Ecto neural progenitor cell (in vitro differentiated cells): ENCODE data around the gene UBE2G1.
"Not testable (repeated sequence)": the region's sequence is repeated elsewhere in the genome, so short reads cannot be mapped to it uniquely, and the experiment has no call there.

Experiments used
- DNase-seq: peaks from one replicate; pipeline ENCODE4 v3.0.0-alpha.2; 2018; ENCODE audit warnings: low spot score

UBE2G1 gene

DNA sequence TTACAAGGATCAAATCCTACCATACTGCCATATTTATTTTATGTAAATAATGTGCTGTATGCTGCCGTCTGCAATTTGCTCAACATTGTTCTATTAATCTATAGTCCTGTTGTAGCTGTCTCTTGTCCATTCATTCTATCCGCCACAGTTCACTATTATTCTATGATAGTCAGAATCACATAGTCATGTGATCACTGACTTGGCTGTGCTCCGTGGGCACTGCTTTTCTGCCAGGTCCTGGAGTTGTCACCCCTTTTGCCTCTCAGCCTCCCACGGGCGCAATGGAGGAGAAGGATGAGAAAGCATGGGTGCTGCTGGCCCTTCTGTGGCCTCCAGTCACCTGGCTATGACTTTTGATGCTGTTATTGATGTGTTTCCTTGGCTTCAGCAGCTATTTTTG is 65.4 kb downstream of the UBE2G1 start:
- DNase-seq: no peak

DNA sequence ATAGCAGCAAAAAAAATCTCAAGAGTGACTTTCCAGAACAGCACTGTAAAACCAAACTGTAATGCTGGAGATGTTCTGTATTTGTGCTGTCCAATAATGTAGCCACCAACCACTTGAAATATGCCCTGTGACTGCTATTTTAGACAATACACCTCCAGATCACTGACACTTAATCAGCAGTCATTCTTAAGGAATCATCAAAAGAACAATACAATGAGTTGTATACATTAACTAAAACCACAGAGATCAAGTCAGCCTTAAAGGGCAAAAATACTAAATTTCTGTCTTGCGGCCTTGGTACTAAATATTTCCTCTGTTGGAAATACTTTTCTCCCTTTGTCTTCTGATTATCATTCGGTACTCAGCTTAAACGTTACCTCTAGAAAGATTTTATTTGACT is 69.1 kb downstream of the UBE2G1 start:
- no peak for DNase-seq

DNA sequence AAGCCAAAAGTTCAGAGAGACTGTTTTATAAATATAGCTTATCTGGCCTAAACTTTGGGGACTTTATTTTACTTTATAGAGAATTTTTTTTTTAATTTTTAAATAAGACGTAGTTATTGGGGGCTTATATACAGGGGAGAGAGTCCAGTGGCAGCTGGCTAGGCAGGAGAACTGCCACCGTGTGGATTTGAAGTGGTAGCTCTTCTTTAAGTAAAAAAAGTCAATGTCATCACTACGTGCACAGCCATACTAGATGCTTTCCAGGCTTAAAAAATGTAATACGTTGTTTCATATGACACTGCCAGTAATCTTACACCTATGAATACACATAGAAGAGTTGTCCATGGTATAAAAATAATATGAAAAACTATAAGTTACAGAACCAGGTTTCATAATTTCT is 70.8 kb downstream of the UBE2G1 start:
- DNase-seq: no peak

DNA sequence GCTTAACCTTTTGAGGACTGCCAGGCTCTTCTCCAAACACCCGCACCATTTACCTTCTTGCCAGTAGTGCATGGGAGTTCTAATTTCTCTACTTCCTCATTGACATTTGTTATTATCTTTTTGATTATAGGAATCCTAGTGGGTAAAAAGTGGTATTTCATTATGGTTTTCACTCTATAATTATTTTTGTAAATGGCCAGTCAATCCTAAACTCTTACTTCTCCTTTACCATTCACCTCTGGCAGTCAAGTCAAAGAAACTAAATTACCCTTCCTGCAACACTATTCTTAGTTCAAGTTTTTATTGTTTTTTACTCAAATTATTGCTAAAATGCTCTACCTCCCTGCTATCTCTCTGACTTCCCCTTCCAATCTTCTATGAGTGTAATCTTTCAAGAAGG is 72.9 kb downstream of the UBE2G1 start:
- no peak for DNase-seq

DNA sequence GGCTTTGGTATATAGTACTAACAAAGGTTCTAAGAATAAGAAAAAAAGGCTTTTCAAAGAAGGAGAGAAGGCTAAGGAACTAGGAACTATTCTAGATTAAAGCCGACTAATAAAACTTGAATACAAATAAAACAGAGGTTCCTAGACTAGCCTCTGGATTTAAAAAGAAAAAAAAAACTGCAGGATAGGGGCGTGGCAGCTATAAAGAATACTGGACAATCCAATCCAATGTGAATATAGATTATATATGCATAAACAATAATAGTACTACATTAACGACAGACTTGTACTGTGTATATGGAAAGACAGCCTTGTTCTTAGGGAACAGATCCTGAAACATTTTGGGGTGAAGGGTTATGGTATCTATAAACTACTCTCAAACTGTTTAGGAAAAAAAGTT is 78.8 kb downstream of the UBE2G1 start:
- DNase-seq: no peak

DNA sequence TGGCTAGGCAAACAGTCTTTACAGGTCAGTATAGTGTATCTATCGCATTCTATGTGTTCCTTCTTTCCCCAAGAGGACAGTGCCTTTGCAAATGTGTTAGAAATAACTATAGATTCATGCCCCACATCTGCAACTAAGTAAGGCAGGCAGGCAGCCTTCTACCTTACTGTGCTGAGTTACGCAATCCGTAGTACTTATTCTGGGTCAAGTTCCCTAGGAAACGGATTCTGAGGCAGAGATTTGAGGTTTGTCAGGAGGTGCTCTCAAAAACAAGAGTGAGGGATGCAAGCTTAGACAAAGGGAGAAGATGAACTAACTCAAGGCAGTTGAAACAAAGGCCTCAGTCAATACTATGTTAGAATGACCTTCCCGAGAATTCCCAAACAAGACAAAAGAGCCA is 90.0 kb downstream of the UBE2G1 start:
- no peak for DNase-seq

DNA sequence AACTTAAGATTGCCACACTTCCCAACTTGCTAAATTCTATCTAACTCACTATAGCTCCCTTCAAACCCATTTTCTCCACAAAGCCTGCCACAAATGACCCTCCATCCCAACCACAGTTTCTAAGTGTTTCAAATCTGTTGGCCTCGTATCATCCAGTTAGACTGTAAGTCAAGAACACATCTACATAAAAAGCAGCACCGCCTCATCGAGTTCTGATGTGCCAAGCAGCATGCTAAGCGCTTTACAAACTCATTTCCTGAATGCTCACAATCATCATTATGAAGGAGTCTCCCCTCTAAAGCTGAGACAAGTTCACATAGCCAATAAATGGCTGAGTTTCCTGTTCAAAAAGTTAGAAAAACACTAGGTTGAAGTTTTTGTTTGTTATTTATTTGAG is 93.5 kb downstream of the UBE2G1 start:
- DNase-seq: no peak

DNA sequence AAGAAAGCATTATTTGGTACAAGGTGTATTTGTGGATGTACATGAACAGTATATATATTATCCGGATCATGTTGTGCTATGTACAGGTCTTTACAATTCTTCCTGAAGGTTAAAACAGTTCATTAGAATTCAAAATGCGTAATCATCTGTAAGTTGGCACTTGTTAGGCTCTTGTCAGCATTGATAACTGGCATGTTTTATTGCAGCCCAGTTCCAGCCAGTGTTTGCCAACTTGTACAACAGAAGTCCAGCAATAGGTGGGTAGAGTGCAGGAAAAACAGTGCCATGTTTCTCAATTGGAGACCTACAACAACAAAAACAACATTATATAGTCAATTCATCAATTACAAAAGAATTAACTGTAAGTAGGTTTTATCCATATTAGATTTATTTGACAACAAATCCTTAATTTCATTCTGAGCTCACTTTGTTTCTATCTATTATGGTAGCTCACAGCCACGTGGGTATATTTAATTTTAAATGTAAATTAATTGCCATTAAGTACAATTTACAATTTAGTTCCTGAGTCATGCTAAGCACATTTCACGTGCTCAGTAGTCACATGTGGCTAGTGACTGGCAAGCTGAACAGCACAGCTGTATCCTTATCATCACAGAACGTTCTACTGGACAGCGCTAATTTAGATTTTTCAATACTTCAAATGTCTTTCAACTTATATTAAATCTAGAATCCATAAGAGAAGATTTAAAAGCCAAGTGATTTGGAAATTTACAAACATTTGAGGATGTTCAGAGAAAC is 94.1 kb downstream of the UBE2G1 start:
- no peak for DNase-seq

DNA sequence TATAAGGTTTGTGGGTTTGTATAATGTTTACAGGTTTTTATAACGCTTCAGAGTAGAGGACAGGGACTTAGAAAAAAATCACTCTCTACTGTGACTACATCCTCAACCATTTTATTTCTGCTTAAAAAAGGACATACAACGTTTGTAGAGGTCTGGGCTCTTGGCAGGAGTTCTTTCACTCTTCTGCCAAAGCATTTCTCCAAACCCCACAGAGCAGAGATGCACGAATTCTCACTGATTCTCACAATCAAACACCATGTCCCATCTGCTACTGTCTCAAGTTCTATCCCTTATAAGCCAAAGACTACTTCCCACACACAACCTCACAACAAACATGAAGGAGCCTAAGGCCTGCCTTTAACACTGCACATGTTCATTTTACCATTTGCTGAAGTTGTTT is 95.7 kb downstream of the UBE2G1 start:
- no peak for DNase-seq

DNA sequence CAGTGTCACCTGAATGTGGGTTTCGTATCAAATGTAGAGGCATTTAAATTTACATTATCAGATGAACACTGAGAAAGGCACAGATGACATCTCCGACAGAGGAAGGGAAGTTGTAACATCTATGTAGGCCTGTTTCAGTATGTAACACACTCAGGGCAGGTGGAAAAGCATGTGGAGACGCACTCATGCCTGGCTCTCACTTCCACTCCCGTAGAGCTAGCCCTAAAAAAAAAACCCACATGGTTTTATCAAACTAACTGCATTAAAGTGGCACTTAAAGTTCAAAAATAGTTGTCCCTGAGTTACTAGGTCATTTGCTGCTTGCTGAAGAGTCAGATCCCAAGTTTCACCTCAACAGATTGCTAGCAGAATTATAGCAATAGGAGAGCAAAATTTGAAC is 96.6 kb downstream of the UBE2G1 start:
- DNase-seq: no peak

DNA sequence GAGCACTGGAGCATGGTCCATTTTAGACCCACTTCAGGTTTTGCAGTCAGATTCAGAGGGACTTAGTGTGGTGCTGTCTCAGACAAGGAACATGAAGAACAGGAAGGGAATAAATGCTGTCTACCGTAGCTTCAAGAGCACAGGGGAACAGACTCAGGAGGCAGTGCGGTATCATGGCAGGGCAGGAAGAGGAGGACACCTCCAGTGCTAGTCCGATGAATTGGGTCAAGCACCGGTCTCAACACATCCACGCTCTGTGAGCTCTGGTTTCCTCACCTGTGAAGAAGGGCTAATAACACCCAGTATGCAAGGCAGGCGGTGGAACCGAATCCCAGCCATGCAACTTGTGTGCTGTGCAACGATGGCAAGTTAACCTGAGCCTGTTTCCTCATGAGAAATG is 99.1 kb downstream of the UBE2G1 start:
- DNase-seq: no peak

DNA sequence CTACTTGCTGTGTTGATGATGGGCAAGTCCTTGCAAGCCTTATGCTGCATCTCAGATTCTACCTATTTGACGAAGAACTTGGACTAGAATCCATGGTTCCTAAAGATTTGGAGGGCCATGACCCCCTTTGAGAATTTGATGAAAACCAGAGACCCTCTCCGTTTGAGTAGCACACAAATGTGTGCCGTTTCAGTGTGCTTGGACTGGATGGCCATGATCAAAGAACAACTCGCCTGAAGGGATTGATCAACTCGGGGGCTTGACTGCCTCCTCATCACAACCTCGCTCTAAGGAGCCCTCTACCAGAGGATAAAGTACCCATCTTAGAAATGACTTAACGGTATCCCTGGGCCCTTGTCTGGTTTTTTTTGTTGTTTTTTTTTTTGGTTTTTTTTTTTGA is 99.9 kb downstream of the UBE2G1 start:
- peak; percentile 21 for DNase-seq

DNA sequence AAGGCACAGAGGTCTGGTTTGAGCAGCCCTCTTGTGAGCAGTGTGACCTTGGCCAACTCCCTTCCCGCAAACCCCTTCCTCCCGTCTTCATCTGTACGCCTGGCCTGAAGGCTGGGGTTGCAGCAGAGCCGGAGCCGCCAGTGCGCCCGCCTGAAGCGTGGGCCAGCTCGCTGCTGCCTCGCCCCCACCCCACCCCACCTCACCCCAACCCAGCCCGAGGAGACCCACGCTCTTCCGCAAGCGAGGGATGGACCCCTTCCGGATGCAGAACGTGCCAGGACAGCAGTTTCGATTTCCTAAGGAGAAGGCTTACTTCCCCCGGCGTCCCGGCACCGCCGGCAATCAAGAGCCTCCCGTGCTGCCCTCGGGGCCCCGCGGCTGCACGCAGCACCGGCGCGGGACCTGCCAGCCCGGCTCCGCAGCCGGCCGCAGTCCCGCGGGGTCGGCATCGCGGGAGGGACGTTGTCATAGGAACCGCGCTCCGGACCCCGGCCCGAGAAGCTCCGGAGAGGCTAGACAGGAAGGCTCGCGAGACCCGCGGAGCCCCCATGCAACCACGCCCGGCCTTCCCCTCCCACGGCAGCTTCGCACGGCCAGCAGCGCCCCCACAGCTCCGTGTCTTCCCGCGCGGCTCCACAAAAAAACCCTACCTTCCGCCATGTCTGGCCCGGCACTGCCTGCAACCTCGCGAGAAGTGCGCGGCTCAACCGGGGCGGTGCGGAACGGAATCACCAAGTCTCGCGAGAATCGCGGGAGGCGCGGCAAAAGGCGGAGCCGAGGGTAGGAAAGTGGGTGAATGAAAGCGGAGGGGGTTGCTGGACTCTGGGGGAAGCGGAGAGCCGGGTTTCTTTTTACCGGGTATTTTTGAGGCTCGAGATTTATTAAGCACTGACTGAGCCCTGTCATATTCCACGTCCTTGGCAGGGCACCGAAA is 102.9 kb downstream of the UBE2G1 start, which contains the start of gene ANKFY1:
Gene ANKFY1 (minus strand): TSS at position 698 of the 934 bp plus-strand sequence. CDS start 38 bp downstream, at position 660.
- DNase-seq: peak; percentile 99

DNA sequence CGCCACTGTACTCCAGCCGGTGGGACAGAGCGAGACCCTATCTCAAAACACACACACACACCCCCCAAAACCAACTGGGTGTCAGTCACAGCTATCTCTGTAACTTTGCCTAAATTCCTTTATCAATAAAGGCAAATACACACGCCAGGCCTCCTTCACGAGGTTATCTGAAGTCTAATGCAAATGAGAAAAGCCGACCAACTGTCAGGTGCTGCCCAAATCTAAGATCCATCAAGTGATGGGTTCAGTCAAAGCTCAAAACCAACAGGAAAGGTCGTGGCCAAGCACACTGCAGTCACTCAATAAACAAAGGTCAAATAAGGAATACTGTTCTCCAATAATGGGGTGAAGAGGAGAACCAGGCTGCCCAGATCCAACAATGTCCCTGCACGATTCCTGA is 103.8 kb downstream of the UBE2G1 start:
- DNase-seq: no peak

DNA sequence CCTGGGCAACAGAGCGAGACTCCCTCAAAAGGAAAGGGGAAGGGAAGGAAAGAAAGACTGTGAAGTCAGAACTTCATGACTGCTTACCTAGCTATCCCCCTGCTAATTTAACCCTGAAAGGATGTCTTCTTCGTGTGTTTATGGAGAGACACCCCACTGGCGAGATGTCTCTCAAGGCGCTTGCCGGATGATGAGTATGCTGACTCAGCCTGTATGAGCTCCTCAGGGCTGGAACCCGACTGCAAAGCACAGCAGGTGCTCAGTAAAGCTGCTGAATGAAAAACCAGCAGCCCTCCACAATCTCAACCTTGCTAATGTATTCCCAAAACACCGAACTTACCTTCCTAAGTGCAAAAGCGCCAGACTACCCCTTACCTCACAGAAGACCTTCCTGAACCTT is 105.0 kb downstream of the UBE2G1 start:
- no peak for DNase-seq

DNA sequence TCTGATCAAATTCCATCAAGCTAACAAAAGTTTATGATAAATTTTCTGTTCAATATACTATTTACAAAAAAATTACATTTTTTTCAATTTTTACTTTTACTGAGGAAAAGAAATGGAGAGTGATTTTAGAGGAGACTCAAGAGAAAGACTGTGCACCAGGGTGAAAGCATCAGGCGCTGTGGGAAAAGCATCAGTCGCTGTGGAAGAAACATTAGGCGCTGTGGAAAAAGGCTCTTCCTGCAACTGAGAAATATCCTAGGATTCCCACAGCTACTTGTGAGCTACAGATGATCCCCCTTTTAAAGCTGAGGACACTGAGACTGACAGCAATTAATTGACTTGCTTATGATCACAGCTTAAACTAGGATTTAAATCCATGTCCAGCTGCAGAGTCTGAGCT is 107.6 kb downstream of the UBE2G1 start:
- DNase-seq: no peak

DNA sequence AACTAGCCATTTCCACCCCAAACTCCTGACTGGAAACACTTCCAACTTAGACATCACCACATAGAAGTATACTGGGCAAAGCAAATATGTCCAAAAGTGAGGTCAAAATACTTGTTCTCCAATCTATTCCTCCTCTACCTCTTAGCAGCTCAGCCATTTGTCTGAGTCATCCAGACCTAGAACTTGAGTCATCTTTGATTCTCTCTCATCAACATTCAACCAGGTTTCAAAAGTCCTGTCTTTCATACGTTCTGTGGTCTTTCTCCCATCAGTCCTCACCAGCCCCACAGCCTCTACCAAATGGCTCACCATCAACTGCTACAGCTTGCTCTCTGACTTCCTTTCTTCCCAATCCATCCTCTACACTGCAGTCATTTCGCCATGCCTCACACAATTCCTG is 109.5 kb downstream of the UBE2G1 start:
- no peak for DNase-seq

DNA sequence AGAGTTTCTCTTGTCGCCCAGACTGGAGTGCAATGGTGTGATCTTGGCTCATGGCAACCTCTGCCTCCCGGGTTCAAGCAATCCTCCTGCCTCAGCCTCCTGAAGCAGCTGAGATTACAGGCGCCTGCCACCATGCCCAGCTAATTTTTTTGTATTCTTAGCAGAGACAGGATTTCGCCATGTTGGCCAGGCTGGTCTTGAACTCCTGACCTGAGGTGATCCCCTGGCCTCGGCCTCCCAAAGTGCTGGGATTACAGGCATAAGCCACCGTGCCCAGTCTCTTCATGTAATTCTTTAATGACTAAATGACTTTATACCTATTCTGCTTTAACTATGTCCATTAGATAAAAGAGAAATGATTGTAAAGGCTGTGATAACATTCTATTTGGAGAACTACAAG is 111.2 kb downstream of the UBE2G1 start:
- DNase-seq: not testable (repeated sequence)

DNA sequence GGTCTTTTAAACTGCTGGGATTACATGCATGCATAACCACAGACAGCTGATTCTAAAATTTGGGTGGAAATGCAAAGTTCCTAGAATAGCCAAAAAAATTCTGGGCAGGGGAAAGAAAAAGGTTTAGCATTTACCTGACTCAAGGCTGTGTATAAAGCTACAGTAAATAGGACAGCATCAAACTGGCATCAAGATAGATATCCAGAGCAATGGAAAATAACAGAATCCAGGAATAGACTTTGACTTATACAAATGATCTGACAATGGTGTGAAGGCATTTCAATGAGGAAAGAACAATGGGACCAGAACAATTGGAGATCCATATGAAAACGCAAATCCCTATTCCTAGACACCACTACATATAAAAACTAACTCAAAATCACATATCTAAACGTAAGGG is 115.6 kb downstream of the UBE2G1 start:
- DNase-seq: no peak

DNA sequence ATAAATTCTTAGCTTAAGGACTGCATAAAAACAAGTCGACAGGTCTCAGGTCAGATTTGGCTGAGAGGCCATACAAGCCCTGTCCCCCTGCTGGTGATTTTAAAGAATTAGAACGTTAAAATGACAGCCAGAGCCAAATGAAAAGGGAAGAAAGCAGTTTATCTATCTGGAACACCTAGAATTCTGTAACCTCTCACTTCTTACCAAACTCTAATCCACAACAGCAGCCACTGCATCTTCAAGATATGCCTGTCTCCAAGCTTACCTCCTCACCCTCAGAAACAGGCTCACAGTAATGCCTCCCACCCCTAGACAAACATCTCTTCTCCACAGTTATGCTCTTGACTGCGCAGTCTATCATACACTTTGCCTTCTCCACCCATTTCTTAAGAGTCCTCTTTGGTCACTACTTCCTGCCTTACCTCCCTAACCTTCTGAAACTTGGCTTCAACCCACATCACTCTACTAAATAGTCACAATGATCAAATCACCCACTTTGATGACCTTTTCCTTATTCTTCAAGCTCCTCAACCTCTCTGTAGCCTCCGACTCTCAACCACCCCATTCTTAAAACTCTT is 116.9 kb downstream of the UBE2G1 start:
- no peak for DNase-seq

DNA sequence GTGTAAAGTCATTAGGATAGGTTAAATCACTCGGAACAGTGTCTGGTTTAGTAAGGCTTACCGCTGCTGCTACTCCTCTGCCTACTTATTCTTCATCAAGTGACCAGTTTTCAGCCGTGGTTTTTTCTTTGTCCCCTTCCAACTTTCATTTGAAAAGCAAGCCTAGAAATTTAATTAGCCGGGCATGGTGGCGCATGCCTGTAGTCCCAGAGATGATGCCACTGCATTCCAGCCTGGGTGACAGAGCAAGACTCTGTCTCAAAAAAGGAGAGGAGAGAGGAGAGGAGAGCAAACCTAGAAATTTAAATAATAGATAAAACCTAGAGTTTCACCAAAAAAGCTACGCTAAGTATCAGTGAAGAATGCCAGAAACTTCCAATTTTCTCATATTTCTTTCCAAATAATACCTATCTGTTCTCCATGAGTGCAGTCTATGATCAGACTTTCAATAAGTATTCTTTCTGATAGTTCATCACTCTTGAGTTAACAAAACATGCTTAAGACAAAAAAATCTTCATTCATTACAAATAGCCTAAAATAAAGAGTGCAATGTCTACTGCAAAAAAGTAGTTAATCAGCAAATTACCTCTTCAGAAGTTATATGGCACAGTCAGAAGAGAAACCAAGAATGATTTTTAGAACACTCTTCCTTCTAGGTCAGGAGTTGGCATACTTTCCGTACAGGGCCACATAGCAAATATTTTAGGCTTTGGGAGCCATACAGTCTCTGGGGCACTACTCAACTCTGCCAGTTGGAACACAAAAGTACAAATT is 117.8 kb downstream of the UBE2G1 start:
- no peak for DNase-seq

DNA sequence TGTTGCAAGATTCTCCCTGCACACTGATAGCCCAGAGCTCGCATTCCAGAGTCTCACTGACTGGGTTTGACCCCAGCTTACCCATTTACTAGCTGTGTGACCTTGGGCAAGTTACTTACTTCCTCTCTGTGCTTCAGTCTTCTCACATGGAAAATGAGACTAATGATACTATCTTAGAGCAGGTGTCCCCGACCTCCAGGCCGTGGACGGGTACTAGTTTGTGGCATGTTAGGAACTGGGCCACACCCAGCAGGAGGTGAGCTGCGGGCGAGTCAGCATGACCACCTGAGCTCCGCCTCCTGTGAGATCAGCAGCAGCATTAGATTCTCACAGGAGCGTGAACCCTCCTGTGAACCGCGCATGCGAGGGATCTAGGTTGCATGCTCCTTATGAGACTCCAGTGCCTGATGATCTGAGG is 118.5 kb downstream of the UBE2G1 start:
- no peak for DNase-seq
